ENCODE data around the gene CATSPER1.

GRCh38 chr11:66045177-66045639, 18.9 kb upstream of the CATSPER1 start:
- TF ChIP-seq EZH2 (IDR thresholded peaks at IDR 0.05; ENCODE audit: low read length, unreplicated experiment) = no peak
- TF ChIP-seq, protein P1, sequence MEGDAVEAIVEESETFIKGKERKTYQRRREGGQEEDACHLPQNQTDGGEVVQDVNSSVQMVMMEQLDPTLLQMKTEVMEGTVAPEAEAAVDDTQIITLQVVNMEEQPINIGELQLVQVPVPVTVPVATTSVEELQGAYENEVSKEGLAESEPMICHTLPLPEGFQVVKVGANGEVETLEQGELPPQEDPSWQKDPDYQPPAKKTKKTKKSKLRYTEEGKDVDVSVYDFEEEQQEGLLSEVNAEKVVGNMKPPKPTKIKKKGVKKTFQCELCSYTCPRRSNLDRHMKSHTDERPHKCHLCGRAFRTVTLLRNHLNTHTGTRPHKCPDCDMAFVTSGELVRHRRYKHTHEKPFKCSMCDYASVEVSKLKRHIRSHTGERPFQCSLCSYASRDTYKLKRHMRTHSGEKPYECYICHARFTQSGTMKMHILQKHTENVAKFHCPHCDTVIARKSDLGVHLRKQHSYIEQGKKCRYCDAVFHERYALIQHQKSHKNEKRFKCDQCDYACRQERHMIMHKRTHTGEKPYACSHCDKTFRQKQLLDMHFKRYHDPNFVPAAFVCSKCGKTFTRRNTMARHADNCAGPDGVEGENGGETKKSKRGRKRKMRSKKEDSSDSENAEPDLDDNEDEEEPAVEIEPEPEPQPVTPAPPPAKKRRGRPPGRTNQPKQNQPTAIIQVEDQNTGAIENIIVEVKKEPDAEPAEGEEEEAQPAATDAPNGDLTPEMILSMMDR (conservative IDR thresholded peaks at IDR 0.05; ENCODE audit: low read depth, low read length) = peak; percentile 99
